HepG2 (cell line): ENCODE measurements around the gene GPX2.

Experiments
- ISL2 ChIP-seq: sonication (generic); formaldehyde crosslinking; IDR thresholded peaks from 2 replicates; pipeline ENCODE4 v1.5.0; 2020; ENCODE audit warnings: missing genetic modification reagents
- KLF6 ChIP-seq: IDR thresholded peaks from 2 replicates; pipeline ENCODE4 v1.8.0; 2016; ENCODE audit warnings: missing biosample characterization, missing genetic modification reagents
- MTA1 ChIP-seq: sonication (generic); formaldehyde crosslinking; IDR thresholded peaks from 2 replicates; pipeline ENCODE4 v1.4.0; 2020; ENCODE audit warnings: missing genetic modification reagents, mild to moderate bottlenecking, borderline replicate concordance
- POLR2A ChIP-seq, 2 experiments: IDR thresholded peaks; 2 replicates each; pipeline ENCODE4 v1.6.1; 2011; ENCODE audit warnings: low read depth in 2 of 2, low read length in 2 of 2, mild to moderate bottlenecking in 1 of 2, moderate library complexity in 1 of 2; ENCODE audit not compliant: insufficient read depth in 1 of 2
- POLR2AphosphoS5 ChIP-seq: IDR thresholded peaks from 2 replicates; pipeline ENCODE4 v1.6.1; 2012; ENCODE audit warnings: low read depth, low read length
- RAD21 ChIP-seq: fragments of 450-650 bp; formaldehyde crosslinking; IDR thresholded peaks from 2 replicates; pipeline ENCODE4 v1.5.0; 2020; ENCODE audit warnings: mild to moderate bottlenecking
- ZEB1 ChIP-seq: IDR thresholded peaks from 2 replicates; pipeline ENCODE4 v1.6.1; 2012; ENCODE audit warnings: mild to moderate bottlenecking, low read depth, inconsistent platforms; ENCODE audit not compliant: insufficient replicate concordance
- TF ChIP-seq, protein P1 (sequence below): sonication (generic); formaldehyde crosslinking; IDR thresholded peaks from 2 replicates; pipeline ENCODE4 v1.5.0; 2020; ENCODE audit warnings: mild to moderate bottlenecking, missing genetic modification reagents, moderate library complexity
- TF ChIP-seq, protein P2 (sequence below), 2 experiments: sonication (generic) in 1 of 2; formaldehyde crosslinking in 1 of 2; IDR thresholded peaks; 2 replicates each; pipeline versions ENCODE4 v1.5.1 to v1.6.1; 2011 to 2020; ENCODE audit warnings: borderline replicate concordance in 1 of 2, low read depth in 1 of 2, low read length in 1 of 2, mild to moderate bottlenecking in 1 of 2, missing genetic modification reagents in 1 of 2, moderate library complexity in 1 of 2

- no peak for TF ChIP-seq ISL2 (CRISPR knock-in tag)
- TF ChIP-seq, protein P1, sequence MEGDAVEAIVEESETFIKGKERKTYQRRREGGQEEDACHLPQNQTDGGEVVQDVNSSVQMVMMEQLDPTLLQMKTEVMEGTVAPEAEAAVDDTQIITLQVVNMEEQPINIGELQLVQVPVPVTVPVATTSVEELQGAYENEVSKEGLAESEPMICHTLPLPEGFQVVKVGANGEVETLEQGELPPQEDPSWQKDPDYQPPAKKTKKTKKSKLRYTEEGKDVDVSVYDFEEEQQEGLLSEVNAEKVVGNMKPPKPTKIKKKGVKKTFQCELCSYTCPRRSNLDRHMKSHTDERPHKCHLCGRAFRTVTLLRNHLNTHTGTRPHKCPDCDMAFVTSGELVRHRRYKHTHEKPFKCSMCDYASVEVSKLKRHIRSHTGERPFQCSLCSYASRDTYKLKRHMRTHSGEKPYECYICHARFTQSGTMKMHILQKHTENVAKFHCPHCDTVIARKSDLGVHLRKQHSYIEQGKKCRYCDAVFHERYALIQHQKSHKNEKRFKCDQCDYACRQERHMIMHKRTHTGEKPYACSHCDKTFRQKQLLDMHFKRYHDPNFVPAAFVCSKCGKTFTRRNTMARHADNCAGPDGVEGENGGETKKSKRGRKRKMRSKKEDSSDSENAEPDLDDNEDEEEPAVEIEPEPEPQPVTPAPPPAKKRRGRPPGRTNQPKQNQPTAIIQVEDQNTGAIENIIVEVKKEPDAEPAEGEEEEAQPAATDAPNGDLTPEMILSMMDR (CRISPR knock-in tag) = no peak
- TF ChIP-seq, protein P2, sequence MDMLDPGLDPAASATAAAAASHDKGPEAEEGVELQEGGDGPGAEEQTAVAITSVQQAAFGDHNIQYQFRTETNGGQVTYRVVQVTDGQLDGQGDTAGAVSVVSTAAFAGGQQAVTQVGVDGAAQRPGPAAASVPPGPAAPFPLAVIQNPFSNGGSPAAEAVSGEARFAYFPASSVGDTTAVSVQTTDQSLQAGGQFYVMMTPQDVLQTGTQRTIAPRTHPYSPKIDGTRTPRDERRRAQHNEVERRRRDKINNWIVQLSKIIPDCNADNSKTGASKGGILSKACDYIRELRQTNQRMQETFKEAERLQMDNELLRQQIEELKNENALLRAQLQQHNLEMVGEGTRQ (IDR thresholded peaks at IDR 0.05; ENCODE audit: low read depth, low read length) = no peak
- TF ChIP-seq, protein P2 (CRISPR knock-in tag; IDR thresholded peaks at IDR 0.05; ENCODE audit: borderline replicate concordance) = no peak
- no peak for TF ChIP-seq POLR2AphosphoS5
- TF ChIP-seq POLR2A (IDR thresholded peaks at IDR 0.05; ENCODE audit: insufficient read depth in 1 of 2, low read depth in 2 of 2, low read length in 2 of 2) = peak in 1 of 2 experiments; percentile 31; a peak in 1 of 4 replicates
- no peak for TF ChIP-seq ZEB1
- TF ChIP-seq MTA1 (CRISPR knock-in tag) = no peak
- no peak for TF ChIP-seq RAD21 (CRISPR knock-in tag)
- TF ChIP-seq KLF6 (CRISPR knock-in tag) = no peak
Measured at GRCh38 chr14:64938972-64939816, 3.4 kb downstream of the GPX2 start.
